Thyroid gland (tissue), 4 donors: Measurements from ENCODE around the gene SLC25A24. TPM values are rescaled to one million over a fixed set of nuclear protein-coding genes. Genes with fewer than 3 reads are reported as not detected.
"Not testable (repeated sequence)": the region's sequence is repeated elsewhere in the genome, so short reads cannot be mapped to it uniquely, and the experiment has no call there.

Experiments used
- DNase-seq, 2 donors: peaks; one replicate each; pipeline ENCODE4 v3.0.0-alpha.2; 2019
- H3K27ac ChIP-seq, 3 donors: fragments of 200-600 bp; sonication (generic); 1 replicate in 2 of 3; 2 replicates in 1 of 3; pipeline ENCODE4 v1.5.1; 2016 to 2019; ENCODE audit warnings: mild to moderate bottlenecking in 1 of 3, moderate library complexity in 1 of 3
- H3K27me3 ChIP-seq: fragments of 200-600 bp; sonication (generic); one replicate; pipeline ENCODE4 v1.5.1; 2019
- H3K36me3 ChIP-seq, 2 donors: fragments of 200-600 bp; sonication (generic); one replicate each; pipeline ENCODE4 v1.5.1; 2016 to 2019
- H3K4me1 ChIP-seq, 2 donors: fragments of 200-600 bp; sonication (generic); one replicate each; pipeline ENCODE4 v1.5.1; 2017 to 2019
- H3K4me3 ChIP-seq, 3 donors: fragments of 200-600 bp; sonication (generic); replicated peaks in 1 of 3; 1 replicate in 2 of 3; 2 replicates in 1 of 3; pipeline ENCODE4 v1.5.1; 2016; ENCODE audit warnings: mild to moderate bottlenecking in 1 of 3
- H3K9me3 ChIP-seq: fragments of 200-600 bp; sonication (generic); one replicate; pipeline ENCODE4 v1.5.1; 2017
- POLR2A ChIP-seq, 2 donors: fragments of 450-650 bp; IDR thresholded peaks; one replicate each; pipeline ENCODE4 v1.6.1; 2017; ENCODE audit warnings: antibody characterized with exemption in 2 of 2, mild to moderate bottlenecking in 2 of 2, moderate library complexity in 1 of 2
- WGBS, 2 donors: methylation state at CpG; one replicate each; pipeline ENCODE4 v1.1.5; 2017; 5-methylcytosine and 5-hydroxymethylcytosine counted together
- intact Hi-C: fragments of 100-400 bp; cut with DNase I; formaldehyde crosslinking; loops from one replicate; pipeline ENCODE4 v1.15.1; 2023
- total RNA-seq, 4 donors: library from RNA; depleted of rRNA; stranded (reverse); fragments of >200 nt; gene quantifications; one replicate each; pipeline ENCODE4 v1.2.3, GENCODE V29; 2016
- TF ChIP-seq, protein P1 (sequence below), 6 experiments: fragments of 200-600 bp in 3 of 6; fragments of 450-650 bp in 3 of 6; sonication (generic) in 3 of 6; IDR thresholded peaks; one replicate each; pipeline ENCODE4 v1.5.1; 2016 to 2019; ENCODE audit warnings: antibody characterized with exemption in 6 of 6, mild to moderate bottlenecking in 2 of 6, inconsistent platforms in 1 of 6, moderate library complexity in 1 of 6

SLC25A24 gene
- total RNA-seq, 4 donors from 2014 or later: 36.1 to 52.0 (median 43.3) TPM

DNA sequence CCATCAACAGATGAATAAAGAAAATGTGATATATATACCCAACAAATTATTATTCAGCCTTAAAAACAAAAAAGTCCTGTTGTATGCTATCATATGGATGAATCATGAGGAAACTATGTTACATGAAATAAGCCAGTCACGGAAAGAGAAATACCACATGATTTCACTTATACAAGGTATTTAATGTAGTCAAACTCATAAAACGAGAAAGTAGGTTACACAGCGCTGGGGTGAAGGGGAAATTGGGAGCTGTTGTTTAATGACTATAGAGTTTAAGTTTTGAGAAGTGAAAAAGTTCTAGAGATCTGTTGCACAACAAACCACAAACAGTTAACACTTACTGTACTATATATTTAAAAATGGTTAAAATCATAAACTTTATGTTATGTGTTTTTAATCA is 58.5 kb downstream of the SLC25A24 start:
- Histone ChIP-seq H3K27ac (no peak overlapping the region), H3K27me3 (no peaks in the 10 kb centered on the region), H3K4me1 (no peaks in the 10 kb centered on the region), H3K9me3 (no peaks in the 10 kb centered on the region), H3K4me3 (no peak overlapping the region), H3K36me3 (peaks cover 20 to 22% of the 10 kb centered on the region in 2 donors)
- no peak for DNase-seq
- intact Hi-C loops: no loop called here
- 89 to 91% methylated on average over 3 of the region's 3 CpGs for WGBS, 2 donors
- no peak for TF ChIP-seq POLR2A (IDR thresholded peaks at IDR 0.05)
- TF ChIP-seq, protein P1, sequence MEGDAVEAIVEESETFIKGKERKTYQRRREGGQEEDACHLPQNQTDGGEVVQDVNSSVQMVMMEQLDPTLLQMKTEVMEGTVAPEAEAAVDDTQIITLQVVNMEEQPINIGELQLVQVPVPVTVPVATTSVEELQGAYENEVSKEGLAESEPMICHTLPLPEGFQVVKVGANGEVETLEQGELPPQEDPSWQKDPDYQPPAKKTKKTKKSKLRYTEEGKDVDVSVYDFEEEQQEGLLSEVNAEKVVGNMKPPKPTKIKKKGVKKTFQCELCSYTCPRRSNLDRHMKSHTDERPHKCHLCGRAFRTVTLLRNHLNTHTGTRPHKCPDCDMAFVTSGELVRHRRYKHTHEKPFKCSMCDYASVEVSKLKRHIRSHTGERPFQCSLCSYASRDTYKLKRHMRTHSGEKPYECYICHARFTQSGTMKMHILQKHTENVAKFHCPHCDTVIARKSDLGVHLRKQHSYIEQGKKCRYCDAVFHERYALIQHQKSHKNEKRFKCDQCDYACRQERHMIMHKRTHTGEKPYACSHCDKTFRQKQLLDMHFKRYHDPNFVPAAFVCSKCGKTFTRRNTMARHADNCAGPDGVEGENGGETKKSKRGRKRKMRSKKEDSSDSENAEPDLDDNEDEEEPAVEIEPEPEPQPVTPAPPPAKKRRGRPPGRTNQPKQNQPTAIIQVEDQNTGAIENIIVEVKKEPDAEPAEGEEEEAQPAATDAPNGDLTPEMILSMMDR (IDR thresholded peaks at IDR 0.05): no peak

DNA sequence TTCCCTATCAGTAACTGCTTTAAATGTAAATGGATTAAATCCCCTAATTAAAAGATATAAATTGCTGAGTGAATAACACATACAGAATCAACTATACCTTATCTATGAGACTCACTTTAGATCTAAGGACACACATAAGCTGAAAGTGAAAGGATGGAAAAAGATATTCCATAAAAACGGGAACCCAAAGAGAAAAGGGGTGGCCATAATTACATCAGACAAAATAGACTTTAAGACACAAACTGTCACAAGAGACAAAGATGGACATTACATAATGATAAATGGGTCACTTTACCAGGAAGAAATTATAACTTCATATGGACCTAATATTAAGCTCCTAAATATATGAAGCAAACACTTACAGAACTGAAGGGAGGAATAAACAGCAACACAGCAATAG is 59.2 kb downstream of the SLC25A24 start:
- 91 to 96% methylated on average over 1 of the region's 1 CpG for WGBS, 2 donors
- no peak for DNase-seq
- intact Hi-C loops: no loop called here
- Histone ChIP-seq H3K4me1 (no peaks in the 10 kb centered on the region), H3K9me3 (no peaks in the 10 kb centered on the region), H3K27me3 (no peaks in the 10 kb centered on the region), H3K27ac (no peak overlapping the region), H3K36me3 (peaks cover 20 to 23% of the 10 kb centered on the region in 2 donors), H3K4me3 (no peak overlapping the region)
- TF ChIP-seq, protein P1 (IDR thresholded peaks at IDR 0.05): no peak
- TF ChIP-seq POLR2A (IDR thresholded peaks at IDR 0.05): no peak

DNA sequence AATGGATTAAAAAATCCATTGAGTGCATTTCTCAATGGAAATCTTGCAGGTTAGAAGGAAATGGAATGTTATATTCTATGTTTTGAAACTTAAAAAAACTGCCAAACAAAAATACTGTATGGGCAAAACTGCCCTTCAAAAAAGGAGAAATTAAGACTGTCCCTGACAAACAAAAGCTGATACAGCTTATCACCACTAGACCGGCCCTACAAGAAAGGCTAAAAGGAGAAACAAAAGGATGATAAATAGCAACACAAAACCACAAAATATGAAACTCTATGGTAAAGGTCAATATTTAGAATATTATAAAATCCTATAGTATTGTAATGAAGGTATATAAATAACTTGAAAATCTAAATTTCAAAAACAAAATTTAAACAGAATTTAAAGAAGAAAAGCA is 60.0 kb downstream of the SLC25A24 start:
- peaks cover 20 to 23% of the 10 kb centered on the region in 2 donors for H3K36me3 ChIP-seq
- no peak overlapping the region for H3K4me3 ChIP-seq
- no peak for DNase-seq
- intact Hi-C loops: no loop called here
- no peak overlapping the region for H3K27ac ChIP-seq
- H3K27me3 ChIP-seq: no peaks in the 10 kb centered on the region
- H3K4me1 ChIP-seq: no peaks in the 10 kb centered on the region
- TF ChIP-seq POLR2A (IDR thresholded peaks at IDR 0.05): no peak
- TF ChIP-seq, protein P1 (IDR thresholded peaks at IDR 0.05): no peak
- H3K9me3 ChIP-seq: no peaks in the 10 kb centered on the region
- WGBS, 2 donors: 88 to 95% methylated on average over 1 of the region's 1 CpG

DNA sequence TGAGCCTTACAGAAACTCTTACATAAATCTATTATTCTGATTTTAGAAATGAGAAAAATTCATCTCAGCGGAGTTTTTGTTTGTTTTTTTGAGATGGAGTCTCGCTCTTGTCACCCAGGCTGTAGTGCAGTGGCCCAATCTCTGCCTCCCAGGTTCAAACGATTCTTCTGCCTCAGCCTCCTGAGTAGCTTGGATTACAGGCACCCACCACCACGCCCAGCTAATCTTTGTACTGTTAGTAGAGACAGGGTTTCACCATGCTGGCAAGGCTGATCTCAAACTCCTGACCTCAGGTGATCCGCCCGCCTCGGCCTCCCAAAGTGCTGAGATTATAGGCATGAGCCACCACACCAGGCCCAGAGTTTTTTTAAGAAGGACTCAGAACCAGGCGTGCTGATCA is 60.6 kb downstream of the SLC25A24 start:
- H3K4me3 ChIP-seq, H3K9me3 ChIP-seq, H3K4me1 ChIP-seq, DNase-seq, intact Hi-C loops, H3K27ac ChIP-seq, H3K27me3 ChIP-seq: not testable (repeated sequence)
- WGBS, 2 donors: 95 to 98% methylated on average over 8 of the region's 8 CpGs
- peaks cover 20 to 23% of the 10 kb centered on the region in 2 donors for H3K36me3 ChIP-seq

DNA sequence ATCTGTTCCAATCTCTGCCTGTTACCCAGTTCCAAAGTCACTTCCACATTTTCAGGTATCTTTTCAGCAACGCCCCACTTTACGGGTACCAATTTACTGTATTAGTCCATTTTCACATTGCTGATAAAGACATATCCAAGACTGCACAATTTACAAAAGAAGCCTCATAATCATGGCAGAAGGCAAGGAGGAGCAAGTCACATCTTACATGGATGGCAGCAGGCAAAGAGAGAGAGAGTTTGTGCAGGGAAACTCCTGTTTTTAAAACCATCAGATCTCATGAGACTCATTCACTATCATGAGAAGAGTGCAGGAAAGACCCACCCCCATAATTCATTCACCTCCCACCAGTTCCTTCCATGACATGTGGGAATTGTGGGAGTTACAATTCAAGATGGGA is 67.0 kb downstream of the SLC25A24 start:
- H3K4me3 ChIP-seq, H3K27me3 ChIP-seq, DNase-seq, intact Hi-C loops, H3K27ac ChIP-seq, H3K9me3 ChIP-seq, H3K4me1 ChIP-seq: not testable (repeated sequence)
- 96 to 97% methylated on average over 2 of the region's 2 CpGs for WGBS, 2 donors
- peaks cover 14 to 15% of the 10 kb centered on the region in 2 donors for H3K36me3 ChIP-seq

DNA sequence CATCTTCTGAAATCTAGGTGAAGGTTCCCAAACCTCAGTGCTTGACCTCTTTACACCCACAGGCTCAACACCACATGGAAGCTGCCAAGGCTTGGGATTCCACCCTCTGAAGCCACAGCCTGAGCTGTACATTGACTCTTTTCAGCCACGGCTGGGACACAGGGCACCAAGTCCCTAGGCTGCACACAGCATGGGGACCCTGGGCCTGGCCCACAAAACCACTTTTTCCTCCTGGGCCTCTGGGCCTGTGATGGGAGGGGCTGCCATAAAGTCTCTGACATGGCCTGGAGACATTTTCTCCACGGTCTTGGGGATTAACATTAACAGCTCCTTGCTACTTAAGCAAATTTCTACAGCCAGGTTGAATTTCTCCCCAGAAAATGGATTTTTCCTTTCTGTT is 67.8 kb downstream of the SLC25A24 start:
- H3K4me3 ChIP-seq, H3K36me3 ChIP-seq, intact Hi-C loops, H3K27ac ChIP-seq, H3K9me3 ChIP-seq, H3K27me3 ChIP-seq, H3K4me1 ChIP-seq, DNase-seq: not testable (repeated sequence)
- WGBS, 2 donors: 90 to 100% methylated on average over 2 of the region's 2 CpGs

DNA sequence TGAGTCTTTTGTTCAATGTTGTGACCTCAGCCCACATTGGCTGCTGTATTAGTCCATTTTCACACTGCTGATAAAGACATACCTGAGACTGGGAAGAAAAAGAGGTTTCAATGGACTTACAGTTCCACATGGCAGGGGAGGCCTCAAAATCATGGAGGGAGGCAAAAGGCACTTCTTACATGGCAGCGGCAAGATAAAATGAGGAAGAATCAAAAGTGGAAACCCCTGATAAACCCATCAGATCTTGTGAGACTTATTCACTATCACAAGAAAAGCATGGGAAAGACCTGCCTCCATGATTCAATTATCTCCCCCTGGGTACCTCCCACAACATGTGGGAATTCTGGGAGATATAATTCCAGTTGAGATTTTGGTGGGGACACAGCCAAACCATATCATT is 68.9 kb downstream of the SLC25A24 start:
- not testable (repeated sequence) for H3K4me1 ChIP-seq

More for the DNA sequence above, 68.9 kb downstream of the SLC25A24 start:
- intact Hi-C loops, H3K9me3 ChIP-seq, H3K27ac ChIP-seq, DNase-seq, H3K36me3 ChIP-seq, H3K4me3 ChIP-seq, H3K27me3 ChIP-seq: not testable (repeated sequence)
- WGBS, 2 donors: 92 to 100% methylated on average over 1 of the region's 1 CpG
